GM18502 (cell line): Measurements from ENCODE around the gene RAB40AL.
A peak's percentile ranks its signal among the peaks of the same experiment; 100 is the strongest.
"Not testable (repeated sequence)": the region's sequence is repeated elsewhere in the genome, so short reads cannot be mapped to it uniquely, and the experiment has no call there.

Experiments used
- ATAC-seq: cut with Tn5 transposase; IDR thresholded peaks from one replicate; pipeline ENCODE4 v1.9.1; 2021; ENCODE audit warnings: mild to moderate bottlenecking; ENCODE audit not compliant: unreplicated experiment, poor library complexity

RAB40AL gene, protein sequence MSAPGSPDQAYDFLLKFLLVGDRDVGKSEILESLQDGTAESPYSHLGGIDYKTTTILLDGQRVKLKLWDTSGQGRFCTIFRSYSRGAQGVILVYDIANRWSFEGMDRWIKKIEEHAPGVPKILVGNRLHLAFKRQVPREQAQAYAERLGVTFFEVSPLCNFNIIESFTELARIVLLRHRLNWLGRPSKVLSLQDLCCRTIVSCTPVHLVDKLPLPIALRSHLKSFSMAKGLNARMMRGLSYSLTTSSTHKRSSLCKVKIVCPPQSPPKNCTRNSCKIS

DNA sequence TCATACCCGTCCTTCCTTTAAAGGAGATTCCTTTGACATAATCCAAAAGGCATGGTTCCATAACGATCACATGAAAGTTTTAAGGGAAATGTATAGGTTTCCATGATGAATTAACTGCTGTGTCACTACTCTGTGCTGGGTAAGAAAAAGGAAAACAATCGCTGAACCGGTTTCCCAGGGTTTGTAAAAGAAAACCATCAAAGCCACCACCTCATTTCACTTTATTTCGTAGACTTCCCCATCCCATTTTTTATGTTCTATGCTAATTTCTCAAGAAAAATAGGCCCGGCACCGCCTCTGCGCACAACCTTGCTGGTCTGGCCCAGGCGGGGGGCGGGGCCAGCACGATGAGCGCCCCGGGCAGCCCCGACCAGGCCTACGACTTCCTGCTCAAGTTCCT lies at the start of gene RAB40AL:
RAB40AL (plus strand) TSS at position 301 of the 400 bp plus-strand sequence; CDS start at position 348, 47 bp downstream.
- ATAC-seq = not testable (repeated sequence)

DNA sequence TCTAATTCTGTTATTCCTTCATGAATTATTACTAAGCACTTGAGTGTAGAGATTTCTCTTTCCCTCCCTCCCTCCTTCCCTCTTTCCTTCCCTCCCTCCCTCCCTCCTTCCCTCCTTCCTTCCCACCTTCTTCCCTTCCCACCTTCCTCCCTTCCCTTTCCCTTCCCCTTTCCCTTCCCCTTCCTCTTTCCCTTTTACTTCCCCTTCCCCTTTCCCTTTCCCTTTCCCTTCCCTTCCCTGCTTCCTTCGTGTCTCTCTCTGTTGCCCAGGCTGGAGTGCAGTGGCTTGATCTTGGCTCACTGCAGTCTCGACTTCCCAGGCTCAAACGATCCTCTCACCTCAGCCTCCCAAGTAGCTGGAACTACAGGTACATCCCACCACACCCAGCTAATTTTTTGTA lies 49.4 kb upstream of the RAB40AL start:
- no peak for ATAC-seq

DNA sequence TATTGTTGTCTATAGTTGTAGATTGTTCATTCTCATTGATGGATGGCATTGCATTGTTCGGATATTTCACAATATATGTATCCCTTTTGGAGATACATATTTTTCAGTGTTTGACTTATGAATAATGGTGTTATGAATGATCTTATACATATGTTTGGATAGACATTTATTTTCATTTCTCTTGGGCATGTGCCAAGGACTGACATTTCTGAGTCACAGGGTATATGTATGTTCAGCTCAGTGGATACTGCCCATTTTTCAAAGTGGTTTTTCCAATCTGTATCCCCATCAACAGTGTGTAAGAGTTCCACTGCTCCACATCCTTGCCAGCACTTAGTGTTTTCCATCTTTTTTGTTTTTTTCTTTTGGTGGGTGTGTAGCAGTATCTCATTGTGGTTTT lies 45.0 kb upstream of the RAB40AL start:
- no peak for ATAC-seq

DNA sequence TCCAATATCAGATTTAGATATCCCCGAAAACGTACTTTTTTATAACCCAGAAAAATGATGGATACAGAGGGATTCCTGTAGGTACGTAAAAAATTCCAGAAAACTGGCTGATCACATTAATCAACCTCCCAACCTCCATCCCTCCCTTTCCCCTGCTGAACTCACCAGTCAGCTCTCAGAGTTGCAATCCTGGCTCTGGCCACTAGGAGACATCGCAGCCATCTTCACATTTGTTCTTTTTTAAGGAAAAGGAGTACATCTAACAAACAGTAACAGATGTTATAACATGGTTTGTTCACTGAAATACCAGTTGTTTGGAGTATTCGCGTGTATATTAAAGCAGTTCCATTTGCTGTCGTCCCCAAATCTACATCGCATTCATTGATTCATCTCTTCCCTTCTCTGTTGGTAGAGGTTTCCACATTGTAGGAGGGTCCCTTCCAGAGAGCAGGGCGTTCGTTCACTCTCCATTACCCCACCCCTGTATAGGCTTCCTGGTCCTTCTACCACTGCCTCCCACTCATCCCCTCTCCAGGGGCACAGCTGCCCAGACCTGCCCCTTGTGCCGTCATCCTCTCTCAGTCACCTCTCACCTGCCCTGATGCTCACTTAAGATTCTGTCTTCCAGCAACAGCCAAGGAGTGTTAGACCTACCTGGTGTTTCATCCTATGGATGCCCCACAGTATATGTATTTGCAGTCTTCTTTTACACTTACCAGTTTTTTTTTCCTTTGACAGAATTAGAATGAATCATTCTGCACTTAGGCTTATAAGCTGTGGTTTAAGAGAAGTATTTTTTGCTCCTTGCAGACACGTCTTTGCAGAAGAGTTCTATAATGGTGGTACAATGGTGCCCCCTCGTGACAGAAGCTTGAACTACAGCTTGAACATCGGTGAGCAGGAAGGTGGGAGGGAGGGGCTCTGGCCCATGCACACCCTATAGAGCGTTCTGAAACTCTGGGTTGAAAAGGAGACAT lies 36.8 kb upstream of the RAB40AL start:
- peak; percentile 90 for ATAC-seq

DNA sequence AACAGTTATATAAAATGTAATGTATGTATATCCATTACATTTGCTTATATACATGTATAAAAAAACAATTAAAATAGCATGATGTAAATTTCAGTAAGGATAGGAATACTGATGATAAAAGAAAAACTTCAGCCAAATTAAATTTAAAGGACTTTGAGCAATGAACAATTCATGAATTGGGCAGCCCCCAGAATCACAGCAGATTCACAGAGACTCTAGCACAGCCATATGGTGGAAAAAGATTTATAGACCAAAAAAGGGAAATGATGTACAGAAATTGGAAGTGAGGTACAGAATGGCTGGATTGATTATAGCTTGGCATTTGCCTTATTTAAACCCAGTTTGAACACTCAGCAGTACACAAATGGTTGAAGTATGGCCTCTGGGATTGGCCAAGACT lies 34.7 kb upstream of the RAB40AL start:
- ATAC-seq = no peak

DNA sequence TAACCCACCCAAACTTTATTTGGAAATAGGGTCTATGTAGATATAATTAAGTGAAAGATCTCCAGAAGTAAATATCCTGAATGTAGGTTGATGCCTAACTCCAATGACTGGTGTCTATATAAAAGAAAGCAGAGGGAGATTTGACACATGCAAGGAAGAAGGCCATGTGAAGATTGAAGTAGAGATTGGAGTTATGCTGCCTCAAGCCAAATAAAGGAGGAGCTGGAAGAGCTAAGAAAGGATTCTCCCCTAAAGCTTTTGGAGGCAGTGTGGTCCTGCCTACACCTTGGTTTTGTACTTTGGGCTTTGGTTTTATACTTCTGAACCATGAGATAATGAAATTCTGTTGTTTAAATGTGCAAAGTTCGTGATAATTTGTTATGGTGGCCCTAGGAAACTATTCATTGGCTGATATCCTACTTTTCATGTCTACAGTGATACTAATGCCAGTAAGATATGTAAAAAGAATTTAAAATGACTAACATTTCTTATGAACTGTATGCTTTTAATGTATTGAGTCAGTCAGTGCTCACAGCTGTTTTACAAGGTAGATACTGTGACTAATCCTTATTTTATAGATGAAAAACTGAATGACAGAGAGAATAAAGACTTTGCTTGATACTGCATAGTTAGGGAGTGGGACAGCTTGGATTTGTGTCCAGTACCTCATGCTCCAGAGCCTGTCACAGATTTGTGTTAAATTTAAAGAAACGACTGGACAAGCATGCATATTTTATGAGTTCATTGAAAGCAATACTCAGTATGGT lies 5.9 kb upstream of the RAB40AL start:
- ATAC-seq = no peak

DNA sequence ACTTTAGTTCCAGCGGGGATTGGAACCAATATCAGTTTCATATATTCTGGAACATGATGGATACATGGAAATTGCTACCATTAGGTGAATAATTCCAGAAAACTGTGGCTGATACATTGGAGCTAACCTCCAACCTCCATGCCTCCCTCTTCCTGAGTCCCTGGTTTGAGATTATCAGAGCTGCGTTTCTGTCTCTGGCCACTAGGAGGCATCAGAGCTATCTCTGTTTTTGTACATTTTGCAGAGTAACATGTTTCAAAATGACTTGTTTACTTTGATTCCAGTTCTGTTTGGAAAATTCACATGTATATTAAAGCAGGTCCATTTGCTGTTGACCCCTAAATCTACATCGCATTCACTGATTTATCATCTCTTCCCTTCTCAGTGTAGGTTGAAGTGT lies 2.4 kb upstream of the RAB40AL start:
- peak; percentile 71 for ATAC-seq

DNA sequence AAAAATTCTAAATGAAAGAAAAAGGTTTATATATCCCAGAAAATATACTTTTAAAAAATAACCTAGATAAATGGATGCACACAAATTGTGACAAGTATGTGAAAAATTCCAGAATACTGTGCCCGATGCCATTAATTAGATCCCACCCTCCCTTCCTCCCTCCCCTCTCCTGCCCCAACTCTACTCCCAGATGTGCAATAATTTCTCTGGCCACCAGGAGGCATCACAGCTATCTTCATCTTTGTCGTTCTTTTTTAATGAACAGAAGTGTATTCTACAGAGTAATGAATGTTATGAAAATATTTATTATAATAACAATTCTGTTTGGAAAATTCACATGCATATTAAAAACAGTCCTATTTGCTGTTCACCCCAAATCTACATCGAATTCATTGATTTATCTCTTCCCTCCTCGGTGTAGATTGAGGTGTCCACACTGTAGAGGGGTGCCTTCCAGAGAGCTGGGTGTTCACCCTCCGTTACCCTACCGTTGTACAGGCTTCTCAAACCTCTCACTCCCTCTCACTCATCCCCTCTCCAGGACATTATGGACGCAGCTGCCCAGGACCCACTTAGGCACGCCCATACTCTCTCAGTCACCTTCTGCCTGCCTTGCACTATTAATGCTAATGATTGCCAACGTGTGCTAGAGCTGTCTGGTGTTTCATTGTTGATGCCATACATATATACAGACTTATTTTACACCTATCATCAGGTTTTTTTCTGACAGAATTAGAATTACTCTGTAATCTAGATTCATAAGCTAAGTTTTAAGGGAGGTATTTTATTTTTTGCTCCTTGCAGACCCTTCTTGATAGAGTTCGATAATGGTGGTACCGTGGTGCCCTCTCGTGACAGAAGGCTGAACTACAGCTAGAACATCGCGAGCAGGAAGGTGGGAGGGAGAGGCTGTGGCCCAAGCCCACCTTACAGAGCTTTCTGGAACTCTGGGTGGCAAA lies 14.1 kb downstream of the RAB40AL start:
- ATAC-seq = peak; percentile 69

DNA sequence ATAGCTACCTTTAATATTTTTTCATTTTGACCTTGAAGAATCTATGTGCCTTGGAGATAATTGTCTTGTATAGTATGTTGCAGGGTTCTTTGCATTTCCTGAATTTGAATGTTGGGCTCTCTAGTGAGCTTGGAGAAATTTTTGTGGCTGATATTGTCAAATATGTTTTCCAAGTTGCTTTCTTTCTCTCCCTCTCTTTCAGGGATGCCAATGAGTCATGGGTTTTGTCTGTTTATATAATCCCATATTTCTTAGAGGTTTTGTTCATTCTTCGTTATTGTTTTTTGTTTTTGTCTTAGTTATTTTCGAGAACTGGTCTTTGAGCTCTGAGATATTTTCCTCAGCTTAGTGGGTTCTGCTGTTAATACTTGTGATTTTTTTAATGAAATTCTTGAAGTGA lies 20.7 kb downstream of the RAB40AL start:
- ATAC-seq = no peak

DNA sequence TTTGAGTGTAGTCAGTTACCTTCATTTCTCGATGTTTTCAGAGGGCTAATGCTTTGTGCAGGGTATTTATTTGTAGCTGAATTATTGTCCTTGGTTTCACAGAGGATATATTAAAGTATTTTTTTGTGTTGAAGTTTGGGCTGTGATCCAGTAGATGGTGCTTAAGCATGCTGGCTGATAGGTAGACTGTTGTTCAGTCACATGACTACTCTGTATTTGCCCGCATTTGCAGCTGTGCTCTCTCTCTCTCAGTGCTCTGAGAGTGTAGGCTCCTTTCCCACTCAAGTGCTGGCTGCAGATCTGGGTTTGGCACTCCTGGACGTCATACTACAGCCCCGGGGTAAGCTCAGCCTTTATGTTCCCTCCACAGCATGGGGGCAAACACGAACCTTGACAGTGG lies 21.7 kb downstream of the RAB40AL start:
- ATAC-seq = no peak

DNA sequence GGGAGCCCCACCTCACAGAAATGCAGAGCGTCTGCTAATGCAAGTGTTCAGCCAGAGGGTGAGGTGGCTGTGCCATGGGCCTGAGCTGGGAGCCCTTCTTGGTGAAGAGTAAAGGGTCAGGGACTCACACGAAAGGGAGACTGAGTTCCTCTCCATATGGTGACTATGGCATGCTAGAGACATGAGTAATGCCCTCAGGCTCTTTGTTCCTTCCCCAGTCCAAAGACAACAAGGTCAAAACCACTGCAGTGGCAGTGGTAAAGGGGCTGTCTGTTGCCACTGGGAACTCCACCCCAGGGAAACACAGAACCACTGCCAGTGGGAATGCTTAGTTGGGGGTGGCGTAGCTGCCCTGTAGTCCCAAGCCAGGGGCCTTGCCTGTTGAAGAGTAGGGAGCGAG lies 22.4 kb downstream of the RAB40AL start:
- no peak for ATAC-seq

DNA sequence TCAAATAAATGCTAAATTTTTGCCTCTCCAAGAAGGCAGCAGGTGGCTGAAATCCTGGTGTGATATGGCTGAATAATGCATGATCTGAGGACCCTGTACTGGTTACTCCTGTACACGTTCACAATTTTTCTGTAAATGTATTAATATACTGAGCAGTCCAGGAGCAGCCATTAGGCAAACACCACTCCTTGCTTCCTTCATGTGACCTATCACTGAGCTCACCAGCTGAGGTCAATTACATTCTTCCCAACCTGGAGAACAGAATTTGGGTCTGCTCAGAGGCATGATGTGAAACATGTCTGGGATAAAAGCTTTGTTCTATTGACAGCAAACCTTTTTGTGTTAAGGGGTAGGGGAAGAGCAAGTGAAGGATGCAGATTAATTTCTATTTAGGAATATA lies 26.9 kb downstream of the RAB40AL start:
- no peak for ATAC-seq

DNA sequence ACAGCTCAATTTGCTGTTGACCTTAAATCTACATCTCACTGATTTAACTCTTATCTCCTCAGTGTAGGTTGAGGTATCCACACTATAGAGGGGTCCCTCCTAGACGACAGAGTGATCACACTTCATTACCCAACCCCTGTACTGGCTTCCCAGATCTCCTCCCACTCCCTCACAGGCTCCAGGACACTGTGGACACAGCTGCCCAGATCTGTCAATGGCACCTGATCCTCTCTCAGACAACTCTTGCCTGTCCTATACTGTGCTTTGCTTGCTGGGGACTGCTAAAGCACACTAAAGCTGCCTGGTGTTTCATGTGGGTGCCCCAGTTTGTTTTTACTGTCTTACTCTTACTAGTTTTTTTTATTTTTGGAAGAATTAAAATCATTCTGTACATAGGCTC lies 27.9 kb downstream of the RAB40AL start:
- ATAC-seq = no peak

DNA sequence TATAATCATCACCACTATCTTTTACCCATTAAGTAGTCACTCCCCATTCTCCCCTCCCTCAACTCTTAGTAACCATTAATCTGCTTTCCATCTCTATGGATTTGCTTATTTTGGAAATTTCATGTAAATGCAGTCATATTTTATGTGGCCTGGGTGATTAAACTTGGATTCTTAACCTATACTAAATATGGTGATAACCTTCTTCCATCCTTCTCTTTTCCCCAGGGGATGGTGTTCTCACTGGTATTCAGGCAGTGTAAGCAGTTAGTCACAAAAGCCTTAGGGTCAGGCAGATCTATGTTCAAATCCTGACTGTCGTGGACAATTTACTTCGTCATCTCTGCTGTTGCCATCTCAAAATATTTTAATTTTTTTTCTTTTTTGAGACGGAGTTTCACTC lies 29.6 kb downstream of the RAB40AL start:
- ATAC-seq = no peak

DNA sequence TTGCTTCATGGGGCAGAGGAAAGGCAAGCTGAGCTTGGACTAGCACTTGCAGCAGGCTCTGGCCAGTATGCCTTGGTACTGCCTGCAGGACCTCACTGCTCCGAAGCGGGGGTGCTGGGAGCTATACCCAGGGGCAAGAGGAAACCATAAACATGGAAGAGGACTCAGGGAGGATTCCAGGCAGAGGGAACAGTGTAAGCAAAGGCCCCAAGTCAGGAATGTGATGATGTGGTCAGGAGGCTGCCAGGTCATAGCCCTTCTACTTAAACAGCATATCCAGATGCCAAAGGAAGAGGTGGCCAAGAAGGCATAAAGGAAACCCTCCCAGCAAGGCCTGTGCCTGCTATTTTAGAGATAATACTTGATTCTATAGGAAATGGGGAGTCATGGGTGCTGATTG lies 31.1 kb downstream of the RAB40AL start:
- no peak for ATAC-seq

DNA sequence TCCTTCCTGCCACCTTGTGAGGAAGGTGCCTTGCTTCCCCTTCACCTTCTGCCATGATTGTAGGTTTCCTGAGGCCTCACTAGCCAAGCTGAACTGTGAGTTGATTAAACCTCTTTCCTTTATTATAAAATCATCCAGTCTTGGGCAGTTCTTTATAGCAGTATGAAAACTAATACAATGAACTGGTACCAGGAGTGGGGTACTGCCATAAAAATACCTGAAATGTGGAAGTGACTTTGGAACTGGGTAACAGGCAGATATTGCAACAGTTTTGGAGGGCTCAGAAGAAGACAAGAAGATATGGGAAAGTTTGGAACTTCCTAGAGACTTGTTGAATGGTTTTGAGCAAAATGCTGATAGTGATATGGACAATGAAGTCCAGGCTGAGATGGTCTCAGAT lies 34.5 kb downstream of the RAB40AL start:
- ATAC-seq = not testable (repeated sequence)

DNA sequence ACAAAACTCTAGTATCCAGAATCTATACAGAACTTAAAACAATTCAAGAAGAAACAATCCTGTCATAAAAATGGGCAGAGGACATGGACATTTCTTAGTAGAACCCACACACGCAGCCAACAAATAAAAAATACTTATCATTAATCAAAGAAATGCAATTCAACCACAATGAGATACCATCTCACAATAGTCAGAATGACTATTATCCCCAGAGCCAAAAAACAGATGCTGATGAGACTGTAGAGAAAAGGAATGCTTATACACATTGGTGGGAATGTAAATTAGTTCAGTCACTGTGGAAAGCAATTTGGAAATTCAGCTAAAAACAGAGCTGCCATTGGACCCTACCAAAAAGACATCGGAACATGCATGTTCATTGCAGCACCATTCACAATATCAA lies 37.9 kb downstream of the RAB40AL start:
- no peak for ATAC-seq

DNA sequence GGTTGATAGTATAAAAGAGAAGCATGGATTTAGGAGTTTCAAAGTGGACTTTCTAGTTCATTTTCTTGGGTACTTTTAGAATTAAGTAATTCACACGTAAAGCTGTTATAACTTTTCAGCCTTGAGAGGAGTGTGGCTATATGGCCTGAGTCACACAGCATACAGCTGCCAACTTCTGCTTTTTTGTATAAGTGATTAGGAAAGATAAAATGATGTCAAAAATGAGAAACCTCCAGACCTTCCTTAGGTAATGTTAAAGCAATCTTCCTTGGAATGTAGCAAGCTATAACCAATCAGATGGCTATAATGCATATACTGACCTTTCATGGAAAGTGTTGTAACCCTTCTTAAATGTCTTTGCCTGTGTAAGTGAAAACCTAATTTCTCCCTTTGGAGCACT lies 39.2 kb downstream of the RAB40AL start:
- ATAC-seq = no peak

DNA sequence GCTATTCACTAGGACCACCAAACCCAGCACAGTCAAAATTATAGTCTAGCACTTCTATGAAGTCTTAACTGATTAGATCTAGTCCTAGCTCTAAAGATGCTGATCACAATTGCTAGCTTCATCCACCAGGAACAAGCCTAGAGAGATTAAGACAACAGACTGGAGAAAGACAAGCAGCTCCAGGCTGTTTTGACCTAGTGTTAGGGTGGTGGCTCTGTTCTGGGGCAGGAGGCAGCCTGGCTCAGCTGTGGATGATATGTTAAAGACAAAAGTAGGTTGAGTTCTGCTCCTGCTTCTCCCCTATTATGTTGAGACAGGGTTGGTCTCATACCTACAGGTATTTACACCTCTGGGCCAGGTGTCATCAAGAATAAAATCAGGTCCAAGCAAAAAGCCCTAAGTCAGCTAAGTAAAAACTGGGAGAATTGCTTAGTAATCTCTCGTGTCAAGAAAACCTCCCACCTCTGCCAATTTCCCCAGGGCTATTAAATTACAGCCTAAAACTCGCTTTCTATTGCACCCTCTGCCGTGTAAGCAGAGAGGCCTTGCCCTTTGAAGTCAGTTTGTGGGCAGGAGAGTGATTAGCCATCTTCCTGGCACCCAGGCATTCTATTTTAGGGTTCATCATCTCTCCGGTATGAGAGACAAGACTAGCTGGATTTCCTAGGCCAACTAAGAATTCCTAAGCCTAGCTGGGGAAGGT lies 39.9 kb downstream of the RAB40AL start:
- no peak for ATAC-seq
